A673 (cell line): ENCODE results near the gene FBXL13. TPM values are rescaled to one million over a fixed set of nuclear protein-coding genes. Genes with fewer than 3 reads are reported as not detected.
"Not testable (repeated sequence)": the region's sequence is repeated elsewhere in the genome, so short reads cannot be mapped to it uniquely, and the experiment has no call there.

Experiments
- BruUV-seq: library from RNA; stranded (reverse); fragments of 400-500 nt; replicated peaks from 2 replicates; lab custom pipeline; 2021; lab: Mats Ljungman, UMichigan
- CTCF ChIA-PET: fragments of 300-600 bp; sonication (Branson Sonifier 250); formaldehyde crosslinking; loops from one replicate; lab custom pipeline; 2022; ENCODE audit warnings: antibody characterized with exemption; lab: Charles Lee
- POLR2A ChIA-PET: fragments of 300-600 bp; sonication (Branson Sonifier 250); formaldehyde crosslinking; loops from one replicate; lab custom pipeline; 2022; ENCODE audit warnings: antibody characterized with exemption; ENCODE audit not compliant: low non-redundant PET; lab: Charles Lee
- DNase-seq: peaks from one replicate; pipeline ENCODE4 v3.0.0-alpha.2; 2015; ENCODE audit warnings: low spot score
- H3K27ac ChIP-seq: fragments of 200-600 bp; sonication (generic); 2 replicates; pipeline ENCODE4 v1.5.1; 2016; ENCODE audit warnings: mixed run types, low read depth, mild to moderate bottlenecking, mixed read lengths, antibody characterized with exemption, low read length; ENCODE audit not compliant: poor library complexity, severe bottlenecking
- H3K27me3 ChIP-seq: fragments of 200-600 bp; sonication (generic); replicated peaks from 2 replicates; pipeline ENCODE4 v1.6.1; 2017; ENCODE audit warnings: mixed run types, low read depth, mild to moderate bottlenecking, mixed read lengths, antibody characterized with exemption, low read length; ENCODE audit not compliant: insufficient read depth, poor library complexity
- H3K36me3 ChIP-seq: fragments of 200-600 bp; sonication (generic); 2 replicates; pipeline ENCODE4 v1.6.1; 2016; ENCODE audit warnings: mixed run types, mild to moderate bottlenecking, mixed read lengths, antibody characterized with exemption, low read length; ENCODE audit not compliant: insufficient read depth, poor library complexity, severe bottlenecking
- H3K4me1 ChIP-seq: fragments of 200-600 bp; sonication (generic); 2 replicates; pipeline ENCODE4 v1.6.1; 2017; ENCODE audit warnings: mixed run types, mild to moderate bottlenecking, mixed read lengths, antibody characterized with exemption, low read length; ENCODE audit not compliant: insufficient read depth, poor library complexity, severe bottlenecking
- H3K4me3 ChIP-seq: fragments of 200-600 bp; sonication (generic); 2 replicates; pipeline ENCODE4 v1.5.1; 2016; ENCODE audit warnings: low read depth, mixed run types, mild to moderate bottlenecking, mixed read lengths, low read length; ENCODE audit not compliant: poor library complexity, severe bottlenecking
- H3K9me3 ChIP-seq: fragments of 200-600 bp; sonication (generic); 2 replicates; pipeline ENCODE4 v1.6.1; 2016; ENCODE audit warnings: mixed run types, low read depth, mild to moderate bottlenecking, mixed read lengths, antibody characterized with exemption, low read length; ENCODE audit not compliant: poor library complexity, severe bottlenecking
- CTCF ChIP-seq: fragments of 300-800, 200-600 bp; sonication (generic); conservative IDR thresholded peaks from 2 replicates; pipeline ENCODE4 v1.5.1; 2017; ENCODE audit warnings: low read depth, mild to moderate bottlenecking, antibody characterized with exemption, low read length, moderate library complexity, mixed read lengths
- EZH2 ChIP-seq: fragments of 200-600 bp; sonication (generic); IDR thresholded peaks from 2 replicates; pipeline ENCODE4 v1.6.1; 2017; ENCODE audit warnings: borderline replicate concordance, low read depth, mild to moderate bottlenecking, mixed read lengths, antibody characterized with exemption, low read length; ENCODE audit not compliant: poor library complexity, severe bottlenecking
- intact Hi-C: fragments of 100-400 bp; cut with micrococcal nuclease; formaldehyde crosslinking; loops from one replicate; pipeline ENCODE4 v1.10.0; 2022; ENCODE audit not compliant: unreplicated experiment
- total RNA-seq: library from RNA; stranded (reverse); gene quantifications from 2 replicates; pipeline ENCODE4 v1.2.3, GENCODE V29; 2021

FBXL13 gene
- total RNA-seq, 1 experiment from 2014 or later, result 0.37 TPM

- H3K9me3 ChIP-seq, result no peaks in the 10 kb centered on the region
- ChIA-PET POLR2A (no interaction called here), CTCF (interaction anchor here (0.6 kb wide), 1 partner anchor 19 kb away, joined by 6 read pairs; no protein-coding TSS in a partner anchor)
- H3K4me1 ChIP-seq, result no peaks in the 10 kb centered on the region
- intact Hi-C loops, result no loop called here
- no TSS peak for BruUV-seq
- no peak overlapping the region for H3K27ac ChIP-seq
- H3K27me3 ChIP-seq, result no peaks in the 10 kb centered on the region
- H3K4me3 ChIP-seq, result no peak overlapping the region
- peaks cover 13% of the 10 kb centered on the region for H3K36me3 ChIP-seq
- TF ChIP-seq CTCF (no peak), EZH2 (no peak)
- DNase-seq, result no peak
Observed at GRCh38 chr7:103101543-103101942, 26.9 kb upstream of the FBXL13 start.

- TF ChIP-seq EZH2 (no peak), CTCF (no peak)
- CTCF ChIA-PET, result no interaction called here
- DNase-seq, result no peak
- Histone ChIP-seq H3K27ac (no peak overlapping the region), H3K4me3 (no peak overlapping the region), H3K9me3 (no peaks in the 10 kb centered on the region), H3K27me3 (no peaks in the 10 kb centered on the region), H3K4me1 (no peaks in the 10 kb centered on the region), H3K36me3 (peaks cover 14% of the 10 kb centered on the region)
- POLR2A ChIA-PET, result no interaction called here
- intact Hi-C loops, result no loop called here
- BruUV-seq, result no TSS peak
Observed at GRCh38 chr7:103100348-103100747, 25.8 kb upstream of the FBXL13 start.

GRCh38 chr7:103097041-103097440 is 22.4 kb upstream of the FBXL13 start:
- Histone ChIP-seq H3K9me3 (no peaks in the 10 kb centered on the region), H3K4me1 (no peaks in the 10 kb centered on the region), H3K27ac (no peak overlapping the region), H3K4me3 (no peak overlapping the region), H3K27me3 (no peaks in the 10 kb centered on the region), H3K36me3 (peaks cover 7% of the 10 kb centered on the region)
- no TSS peak for BruUV-seq
- no peak for DNase-seq
- no peak for TF ChIP-seq EZH2
- TF ChIP-seq CTCF, result no peak
- POLR2A ChIA-PET, result no interaction called here
- CTCF ChIA-PET, result no interaction called here
- intact Hi-C loops, result no loop called here

GRCh38 chr7:103095558-103095957 is 21.0 kb upstream of the FBXL13 start:
- intact Hi-C loops, DNase-seq, H3K4me1 ChIP-seq, BruUV-seq, H3K9me3 ChIP-seq, H3K27me3 ChIP-seq, H3K27ac ChIP-seq, H3K36me3 ChIP-seq, CTCF ChIA-PET, H3K4me3 ChIP-seq, POLR2A ChIA-PET: not testable (repeated sequence)
